HT1080 (cell line): ENCODE data around the gene ZBTB8OS. TPM values are rescaled to one million over a fixed set of nuclear protein-coding genes. Genes with fewer than 3 reads are reported as not detected.

Experiments used
- DNase-seq: peaks from one replicate; pipeline ENCODE4 v3.0.0-alpha.2; 2015; ENCODE audit warnings: low read depth
- small RNA-seq: library from RNA; depleted of rRNA; stranded (forward); fragments of <200 nt; gene quantifications from one replicate; pipeline ENCODE3, GENCODE V24; 2014
- total RNA-seq: library from RNA; depleted of rRNA; stranded (reverse); fragments of >200 nt; shearing (Covaris generic); gene quantifications from 2 replicates; pipeline ENCODE4 v1.2.3, GENCODE V29; 2014; rRNA removed

ZBTB8OS gene
- total RNA-seq, 1 experiment from 2014 or later = 56.1 TPM

GRCh38 chr1:32612189-32612881 lies 38.0 kb downstream of the ZBTB8OS start:
- no peak for DNase-seq

GRCh38 chr1:32611859-32612188 lies 38.5 kb downstream of the ZBTB8OS start:
- DNase-seq = no peak

GRCh38 chr1:32609180-32609579 lies 41.2 kb downstream of the ZBTB8OS start:
- DNase-seq = no peak

GRCh38 chr1:32606565-32607371 lies 43.6 kb downstream of the ZBTB8OS start:
- no peak for DNase-seq

GRCh38 chr1:32605711-32606424 lies 44.5 kb downstream of the ZBTB8OS start:
- no peak for DNase-seq

GRCh38 chr1:32600034-32600433 lies 50.3 kb downstream of the ZBTB8OS start:
- DNase-seq = no peak

GRCh38 chr1:32592943-32593342 lies 57.4 kb downstream of the ZBTB8OS start:
- DNase-seq = no peak

GRCh38 chr1:32580348-32581017 lies 69.9 kb downstream of the ZBTB8OS start:
- no peak for DNase-seq

Small RNA genes within 50 kb of the gene (small RNA-seq; reads per million reads assigned to genes)
- not detected for gene RF00019

Other genes with a start within 250 kb of the ZBTB8OS start
- gene ZBTB8B, start 185.5 kb downstream of the ZBTB8OS start, total RNA-seq = not detected in 2 replicates
- gene ZBTB8A, start 111.1 kb downstream of the ZBTB8OS start, total RNA-seq = 1.9 and 3.1 TPM in 2 replicates
- 99.3 and 175 TPM in 2 replicates for gene RBBP4, start 658 bp upstream of the ZBTB8OS start, total RNA-seq
- 3.2 and 4.8 TPM in 2 replicates for gene SYNC, start 52.2 kb upstream of the ZBTB8OS start, total RNA-seq
- gene YARS1, start 166.8 kb upstream of the ZBTB8OS start, total RNA-seq = 165 and 185 TPM in 2 replicates
- 16.8 TPM in 2 replicates for gene S100PBP, start 167.1 kb upstream of the ZBTB8OS start, total RNA-seq
- gene FNDC5, start 220.4 kb upstream of the ZBTB8OS start, total RNA-seq = 1.4 TPM in 1 of 2 replicates, not detected in the other
- gene HPCA, start 235.9 kb upstream of the ZBTB8OS start, total RNA-seq = not detected in 2 replicates